ENCODE measurements around the gene EMID1. TPM values are rescaled to one million over a fixed set of nuclear protein-coding genes. Genes with fewer than 3 reads are reported as not detected.

The EMID1 gene
- total RNA-seq, 2 experiments from 2014 or later: 0.14 TPM; not detected in 1

GRCh38 chr22:29275167-29275566 lies 69.5 kb downstream of the EMID1 start:
- ChIA-PET POLR2A (interaction anchor here (1.1 to 2.3 kb wide), 2 partner anchors 10 to 28 kb away, joined by 3 to 8 read pairs; no protein-coding TSS in a partner anchor), CTCF (interaction anchor here (2.0 kb wide), 1 partner anchor 38 kb away, joined by 6 read pairs; no protein-coding TSS in a partner anchor)
- Mint-ChIP-seq H3K4me1 (ENCODE audit: low read depth) (peaks cover 76% of the 10 kb centered on the region), H3K27me3 (no peaks in the 10 kb centered on the region), H3K36me3 (ENCODE audit: low read depth) (peaks cover 86% of the 10 kb centered on the region), H3K4me3 (no peak overlapping the region), H3K9me3 (no peaks in the 10 kb centered on the region), H3K27ac (peak overlapping the region; percentile 61)
- no peak for TF ChIP-seq CTCF (IDR thresholded peaks at IDR 0.05)
- ATAC-seq: no peak
- intact Hi-C loops (cut with micrococcal nuclease): no loop called here
- DNase-seq: no peak

GRCh38 chr22:29275819-29276565 lies 70.3 kb downstream of the EMID1 start:
- ATAC-seq: no peak
- Mint-ChIP-seq H3K4me3 (no peak overlapping the region), H3K36me3 (ENCODE audit: low read depth) (peaks cover 83% of the 10 kb centered on the region), H3K27me3 (no peaks in the 10 kb centered on the region), H3K4me1 (ENCODE audit: low read depth) (peaks cover 68% of the 10 kb centered on the region), H3K27ac (peak overlapping the region; percentile 67), H3K9me3 (no peaks in the 10 kb centered on the region)
- POLR2A ChIA-PET: interaction anchor here (0.6 to 2.4 kb wide), 12 partner anchors 7 to 44 kb away, joined by 3 to 14 read pairs (median 5); partner anchors contain the start of genes EWSR1 and GAS2L1
- CTCF ChIA-PET: interaction anchor here (1.2 to 2.0 kb wide), 2 partner anchors 37 to 122 kb away, joined by 3 to 6 read pairs; no protein-coding TSS in a partner anchor
- no peak for TF ChIP-seq CTCF (IDR thresholded peaks at IDR 0.05)
- no peak for DNase-seq
- intact Hi-C loops (cut with micrococcal nuclease): no loop called here

GRCh38 chr22:29277927-29278326 lies 72.2 kb downstream of the EMID1 start:
- H3K4me1 Mint-ChIP-seq (ENCODE audit: low read depth): peaks cover 53% of the 10 kb centered on the region
- no peak for TF ChIP-seq CTCF (IDR thresholded peaks at IDR 0.05)
- H3K36me3 Mint-ChIP-seq (ENCODE audit: low read depth): peaks cover 83% of the 10 kb centered on the region
- no peaks in the 10 kb centered on the region for H3K9me3 Mint-ChIP-seq
- DNase-seq (no peak), ATAC-seq (no peak)
- ChIA-PET CTCF (interaction anchor here (0.7 to 1.6 kb wide), 2 partner anchors 10 to 28 kb away, joined by 3 to 4 read pairs; partner anchors contain the start of gene GAS2L1), POLR2A (interaction anchor here (0.7 to 2.8 kb wide), 8 partner anchors 8 to 36 kb away, joined by 3 to 14 read pairs (median 6); partner anchors contain the start of genes EWSR1 and GAS2L1)
- no peaks in the 10 kb centered on the region for H3K27me3 Mint-ChIP-seq
- H3K4me3 Mint-ChIP-seq: no peak overlapping the region
- intact Hi-C loops (cut with micrococcal nuclease): no loop called here
- H3K27ac Mint-ChIP-seq: peak overlapping the region; percentile 47

GRCh38 chr22:29284196-29284595 lies 78.5 kb downstream of the EMID1 start:
- Mint-ChIP-seq H3K9me3 (no peaks in the 10 kb centered on the region), H3K36me3 (ENCODE audit: low read depth) (peaks cover 71% of the 10 kb centered on the region), H3K4me3 (no peak overlapping the region), H3K4me1 (ENCODE audit: low read depth) (peaks cover 19% of the 10 kb centered on the region), H3K27ac (no peak overlapping the region), H3K27me3 (no peaks in the 10 kb centered on the region)
- ATAC-seq (no peak), DNase-seq (no peak)
- intact Hi-C loops (cut with micrococcal nuclease): no loop called here
- ChIA-PET CTCF (interaction anchor here (1.2 kb wide), 1 partner anchor 12 kb away, joined by 3 read pairs; no protein-coding TSS in a partner anchor), POLR2A (interaction anchor here (1.2 to 8.3 kb wide), 3 partner anchors 10 to 20 kb away, joined by 3 to 51 read pairs (median 8); no protein-coding TSS in a partner anchor)
- no peak for TF ChIP-seq CTCF (IDR thresholded peaks at IDR 0.05)

GRCh38 chr22:29288837-29289236 lies 83.1 kb downstream of the EMID1 start:
- ChIA-PET CTCF (interaction anchor here (1.3 kb wide), 1 partner anchor 25 kb away, joined by 3 read pairs; no protein-coding TSS in a partner anchor), POLR2A (interaction anchor here (1.1 to 8.3 kb wide), 4 partner anchors 10 to 21 kb away, joined by 4 to 51 read pairs (median 6); partner anchors contain the start of genes EWSR1 and RHBDD3)
- Mint-ChIP-seq H3K4me1 (ENCODE audit: low read depth) (peaks cover 17% of the 10 kb centered on the region), H3K27ac (peak overlapping the region; percentile 0), H3K36me3 (ENCODE audit: low read depth) (peaks cover 60% of the 10 kb centered on the region), H3K4me3 (no peak overlapping the region), H3K27me3 (no peaks in the 10 kb centered on the region), H3K9me3 (no peaks in the 10 kb centered on the region)
- no peak for TF ChIP-seq CTCF (IDR thresholded peaks at IDR 0.05)
- ATAC-seq (no peak), DNase-seq (no peak)
- intact Hi-C loops (cut with micrococcal nuclease): no loop called here

Measured in activated CD8-positive, alpha-beta T cell treated with anti-CD3 and anti-CD28 coated beads for 36 hours (primary cell).